ENCODE results near the gene KRT72.

Gene KRT72

DNA sequence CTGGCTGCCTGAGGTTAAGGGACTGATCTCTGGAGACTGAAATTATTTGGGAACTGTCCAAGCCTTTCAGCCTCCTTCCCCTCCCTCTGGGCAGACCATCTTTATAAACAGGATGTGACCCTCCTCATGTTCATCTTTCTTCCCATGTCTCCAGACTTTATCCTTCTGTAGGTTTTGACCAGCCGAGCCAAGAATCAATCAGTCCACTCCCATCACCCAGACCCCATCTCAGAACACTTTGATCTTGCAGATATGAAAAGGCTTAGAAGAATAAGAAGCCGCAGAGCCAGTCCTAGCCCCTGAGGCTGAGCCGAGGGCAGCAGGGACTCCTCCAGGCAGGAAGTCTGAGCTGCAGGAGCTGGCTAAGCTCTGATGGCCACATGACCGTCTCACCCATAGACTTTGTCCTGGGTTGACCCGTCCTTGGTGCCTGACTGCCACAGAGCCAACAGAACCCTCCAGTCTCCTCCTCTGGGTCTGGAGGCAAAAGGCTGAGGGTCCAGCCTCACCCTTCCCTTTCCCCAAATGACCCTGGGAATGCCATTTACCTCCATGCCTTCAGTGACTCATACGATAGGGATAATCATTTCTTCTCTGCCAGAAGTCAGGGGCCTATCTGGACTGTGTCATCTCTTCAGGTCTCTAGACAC, 49.9 kb downstream of the KRT72 start:
- DNase-seq (ENCODE audit: extremely low read depth in 1 of 2, low read depth in 1 of 2), result no peak

DNA sequence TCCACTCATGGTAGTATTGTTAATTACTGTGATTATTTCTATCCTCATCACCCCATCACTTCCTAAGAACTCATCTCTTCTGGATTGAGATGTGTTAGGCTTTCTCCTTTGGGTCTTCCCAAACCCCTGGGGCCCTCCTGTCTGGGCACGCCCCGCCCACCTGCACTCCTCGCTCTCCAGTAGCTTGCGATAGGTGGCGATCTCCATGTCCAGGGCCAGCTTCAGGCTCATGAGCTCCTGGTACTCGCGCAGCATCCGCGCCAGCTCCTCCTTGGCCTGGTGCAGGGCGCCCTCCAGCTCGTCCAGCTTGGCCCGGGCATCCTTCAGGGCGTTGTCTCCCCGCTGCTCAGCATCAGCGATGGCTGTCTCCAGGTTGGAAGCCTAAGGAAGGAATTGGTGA, 55.1 kb downstream of the KRT72 start:
- no peak for DNase-seq (ENCODE audit: extremely low read depth in 1 of 2, low read depth in 1 of 2)

DNA sequence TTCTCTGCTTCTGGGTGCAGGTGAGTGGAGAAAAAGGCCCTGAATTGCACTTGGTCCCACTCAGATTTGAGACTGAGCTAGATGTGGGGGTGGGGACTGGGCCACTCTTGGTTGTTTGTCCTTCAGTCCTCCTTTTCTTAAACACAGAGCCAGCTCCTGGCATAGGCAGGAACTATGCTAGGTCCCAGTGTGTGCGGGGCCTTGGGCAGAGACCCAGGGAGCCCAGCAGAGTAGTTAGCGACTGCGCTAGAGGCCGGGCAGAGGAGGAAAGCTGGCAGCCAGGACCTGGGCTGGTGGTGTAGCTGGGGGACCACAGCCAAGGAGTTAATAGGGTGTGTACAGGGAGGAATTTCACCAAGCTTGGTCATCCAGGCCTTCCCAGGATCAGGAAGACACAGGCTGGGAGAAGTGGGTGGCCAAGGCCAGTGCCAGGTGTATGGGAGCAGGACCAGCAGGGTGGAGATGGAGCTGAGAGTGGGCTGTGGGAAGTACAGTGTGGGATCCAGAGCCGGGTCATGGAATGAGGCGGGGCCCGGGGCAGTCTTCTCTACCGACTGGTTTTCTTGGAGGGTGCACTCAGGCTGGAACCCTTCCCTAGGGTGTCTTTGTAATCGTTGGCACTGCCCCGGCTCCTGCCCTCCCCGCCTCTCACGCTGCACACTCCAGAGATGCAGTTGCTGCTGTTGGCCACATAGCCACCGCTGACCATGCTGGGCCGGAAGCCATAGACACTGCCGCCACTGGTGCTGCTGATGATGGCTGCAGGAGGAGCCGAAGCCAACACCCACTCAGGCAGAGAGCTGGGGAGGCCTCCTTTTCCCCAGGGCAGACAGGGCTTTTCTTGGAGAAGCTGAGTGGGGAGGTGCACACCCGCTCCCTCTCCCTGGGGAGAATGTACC, 57.0 kb downstream of the KRT72 start:
- DNase-seq (ENCODE audit: extremely low read depth in 1 of 2, low read depth in 1 of 2), result no peak

GRCh38 chr12:52542785-52543318, 58.4 kb downstream of the KRT72 start:
- no peak for DNase-seq (ENCODE audit: extremely low read depth in 1 of 2, low read depth in 1 of 2)

DNA sequence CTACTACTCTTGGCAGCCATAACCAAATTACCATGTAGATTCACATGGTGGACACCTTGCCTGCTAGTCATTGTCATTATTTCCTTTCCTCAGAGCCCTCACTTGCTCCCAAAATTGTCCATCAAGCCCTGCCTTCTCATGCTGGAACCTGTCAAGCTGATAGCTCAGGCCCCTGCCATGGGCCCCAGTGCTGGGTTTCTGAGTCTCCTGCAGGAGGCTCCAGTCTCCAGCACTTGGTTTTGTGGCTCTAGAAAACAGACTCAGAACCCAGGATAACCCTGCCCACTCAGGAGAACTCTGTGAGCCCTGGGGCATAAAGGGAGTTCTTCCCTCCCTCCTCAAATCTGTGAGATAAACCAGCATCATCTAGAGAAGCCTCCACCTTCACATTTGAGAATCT, 59.1 kb downstream of the KRT72 start:
- DNase-seq (ENCODE audit: extremely low read depth in 1 of 2, low read depth in 1 of 2), result no peak

DNA sequence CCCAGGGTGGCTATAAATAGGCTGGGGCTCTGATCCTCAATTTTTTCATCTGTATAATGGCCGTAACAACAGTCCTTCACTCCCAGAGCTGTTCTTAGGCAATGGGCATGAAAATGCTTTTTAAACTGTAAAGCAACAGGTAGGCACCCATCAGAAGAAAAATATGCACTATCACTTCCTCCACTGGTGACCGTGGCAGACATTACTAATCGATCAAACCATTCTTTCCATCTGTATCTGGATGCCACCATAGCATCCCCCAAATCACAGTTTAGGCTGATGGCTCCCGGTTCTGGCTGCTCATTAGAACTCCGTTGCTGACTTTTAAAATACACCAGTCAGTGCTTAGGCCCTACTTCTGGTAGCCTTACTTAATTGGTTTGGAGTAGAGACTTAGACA, 59.6 kb downstream of the KRT72 start:
- no peak for DNase-seq (ENCODE audit: extremely low read depth in 1 of 2, low read depth in 1 of 2)

GRCh38 chr12:52540531-52540930, 60.7 kb downstream of the KRT72 start:
- no peak for DNase-seq (ENCODE audit: extremely low read depth in 1 of 2, low read depth in 1 of 2)

DNA sequence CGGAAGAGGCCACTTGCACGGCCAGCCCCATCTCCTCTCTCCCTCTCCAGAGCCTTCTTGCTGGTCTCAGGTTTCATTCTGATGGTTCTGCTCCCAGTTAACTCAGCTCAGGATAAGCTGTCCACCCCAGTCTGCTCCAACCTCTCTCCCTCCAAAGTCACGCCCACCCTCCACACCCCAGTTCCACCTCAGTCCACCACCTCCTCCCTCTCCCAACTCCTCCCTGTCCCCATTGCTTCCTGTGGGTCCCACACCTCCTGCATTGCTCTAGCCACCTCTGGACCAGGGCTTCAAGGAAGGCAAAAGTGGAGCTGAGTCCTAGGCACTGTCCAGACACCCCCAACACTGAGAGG, 61.5 kb downstream of the KRT72 start:
- DNase-seq (ENCODE audit: extremely low read depth in 1 of 2, low read depth in 1 of 2), result no peak

- no peak for DNase-seq (ENCODE audit: extremely low read depth in 1 of 2, low read depth in 1 of 2)
These were observed 62.0 kb downstream of the KRT72 start for GRCh38 chr12:52539083-52539820.

DNA sequence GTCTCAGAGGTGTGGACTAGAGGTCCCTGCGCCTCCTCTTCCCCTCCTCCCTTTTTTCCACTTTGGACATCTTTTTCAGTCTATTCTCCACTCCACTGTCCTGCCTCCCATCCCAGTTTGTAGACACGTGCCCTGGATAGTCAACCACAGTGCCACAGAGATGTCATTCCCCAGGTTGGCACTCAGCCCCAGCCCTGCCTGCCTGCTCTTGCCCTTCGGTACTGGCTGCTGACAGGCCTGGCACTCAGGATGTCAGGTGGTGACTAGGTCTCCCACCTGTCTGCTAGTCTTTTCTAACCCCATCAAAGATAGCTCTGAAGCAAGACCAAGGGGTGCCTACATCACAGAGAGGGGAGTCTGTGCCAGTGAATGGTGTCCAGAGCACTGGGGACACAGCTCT, 64.2 kb downstream of the KRT72 start:
- DNase-seq (ENCODE audit: extremely low read depth in 1 of 2, low read depth in 1 of 2), result no peak

All from stimulated activated CD8-positive, alpha-beta memory T cell treated with anti-CD3 and anti-CD28 coated beads, Interleukin-7, amount 100 ng/mL, for 48 hours (primary cell).